SK-MEL-5 (cell line): ENCODE measurements around the gene HELZ. TPM values are rescaled to one million over a fixed set of nuclear protein-coding genes. Genes with fewer than 3 reads are reported as not detected.

Experiments used
- DNase-seq: peaks from one replicate; pipeline ENCODE4 v3.0.0-alpha.2; 2016; ENCODE audit warnings: low read depth, low spot score
- in situ Hi-C: cut with HindIII; loops from 2 replicates; pipeline ENCODE4 v1.10.0; 2016; ENCODE audit warnings: low sequenced_read_pairs, high pct_unique_total_duplicates, low pct_unique_long_range_greater_than_20kb
- total RNA-seq: library from RNA; depleted of rRNA; stranded (reverse); fragments of >200 nt; shearing (Covaris generic); gene quantifications from 2 replicates; pipeline ENCODE4 v1.2.3, GENCODE V29; 2014

HELZ gene
- total RNA-seq, 1 experiment from 2014 or later, result 45.7 TPM

- in situ Hi-C loops, result no loop called here
- no peak for DNase-seq
Measured at GRCh38 chr17:67056746-67057490, 188.1 kb downstream of the HELZ start.

- in situ Hi-C loops, result no loop called here
- DNase-seq, result no peak
Measured at GRCh38 chr17:67055811-67056745, 188.9 kb downstream of the HELZ start.

- in situ Hi-C loops, result no loop called here
- no peak for DNase-seq
Measured at GRCh38 chr17:67055041-67055443, 190.0 kb downstream of the HELZ start.

GRCh38 chr17:67054608-67055007 lies 190.4 kb downstream of the HELZ start:
- DNase-seq, result no peak
- in situ Hi-C loops, result no loop called here

GRCh38 chr17:67054011-67054591 lies 190.9 kb downstream of the HELZ start:
- in situ Hi-C loops, result no loop called here
- DNase-seq, result no peak

- in situ Hi-C loops, result no loop called here
- no peak for DNase-seq
Measured at GRCh38 chr17:67053438-67054000, 191.5 kb downstream of the HELZ start.

- no peak for DNase-seq
- in situ Hi-C loops, result no loop called here
Measured at GRCh38 chr17:67052720-67053437, 192.1 kb downstream of the HELZ start.

GRCh38 chr17:67051837-67052236 lies 193.2 kb downstream of the HELZ start:
- in situ Hi-C loops, result no loop called here
- no peak for DNase-seq

GRCh38 chr17:67051155-67051538 lies 193.8 kb downstream of the HELZ start:
- in situ Hi-C loops, result no loop called here
- no peak for DNase-seq

- no peak for DNase-seq
- in situ Hi-C loops, result no loop called here
Measured at GRCh38 chr17:67050471-67051154, 194.4 kb downstream of the HELZ start.

GRCh38 chr17:67050066-67050465 lies 194.9 kb downstream of the HELZ start:
- in situ Hi-C loops, result no loop called here
- DNase-seq, result no peak

- DNase-seq, result no peak
- in situ Hi-C loops, result no loop called here
Measured at GRCh38 chr17:67049025-67049739, 195.8 kb downstream of the HELZ start.

- in situ Hi-C loops, result no loop called here
- DNase-seq, result no peak
Measured at GRCh38 chr17:67047382-67047781, 197.6 kb downstream of the HELZ start.

- DNase-seq, result no peak
- in situ Hi-C loops, result no loop called here
Measured at GRCh38 chr17:67046398-67046797, 198.6 kb downstream of the HELZ start.

GRCh38 chr17:67044940-67045339 lies 200.1 kb downstream of the HELZ start:
- DNase-seq, result no peak
- in situ Hi-C loops, result no loop called here

GRCh38 chr17:67044016-67044772 lies 200.8 kb downstream of the HELZ start, which contains the start of gene CACNG1:
TSS of gene CACNG1 (plus strand) at chr17:67044554. CDS start at chr17:67044661, 107 bp downstream.
- DNase-seq, result no peak
- in situ Hi-C loops, result no loop called here
